Esophagus muscularis mucosa (tissue), 4 donors: ENCODE results near the gene PAAF1. TPM values are rescaled to one million over a fixed set of nuclear protein-coding genes. Genes with fewer than 3 reads are reported as not detected.

ENCODE experiments used
- DNase-seq: peaks from one replicate; pipeline ENCODE4 v3.0.0-alpha.2; 2017; ENCODE audit errors: extremely low spot score
- H3K27ac ChIP-seq, 4 donors: fragments of 200-600 bp; sonication (generic); replicated peaks in 1 of 4; 1 replicate in 3 of 4; 2 replicates in 1 of 4; pipeline ENCODE4 v1.5.1; 2016 to 2019; ENCODE audit warnings: mild to moderate bottlenecking in 1 of 4
- H3K27me3 ChIP-seq, 4 donors: fragments of 200-600 bp; sonication (generic); one replicate each; pipeline versions ENCODE4 v1.5.1 to v1.6.0; 2016 to 2019
- H3K36me3 ChIP-seq, 4 donors: fragments of 200-600 bp; sonication (generic); one replicate each; pipeline ENCODE4 v1.5.1; 2016 to 2019
- H3K4me1 ChIP-seq, 4 donors: fragments of 200-600 bp; sonication (generic); one replicate each; pipeline ENCODE4 v1.5.1; 2016 to 2019
- H3K4me3 ChIP-seq, 4 donors: fragments of 200-600 bp; sonication (generic); 1 replicate in 2 of 4; 2 replicates in 2 of 4; pipeline ENCODE4 v1.5.1; 2016 to 2019; ENCODE audit warnings: mild to moderate bottlenecking in 4 of 4, moderate library complexity in 1 of 4
- H3K9me3 ChIP-seq, 4 donors: fragments of 200-600 bp; sonication (generic); 1 replicate in 3 of 4; 2 replicates in 1 of 4; pipeline ENCODE4 v1.5.1; 2016 to 2019
- EP300 ChIP-seq: sonication (generic); formaldehyde crosslinking; IDR thresholded peaks from one replicate; pipeline ENCODE4 v1.6.1; 2017; ENCODE audit warnings: antibody characterized with exemption
- POLR2A ChIP-seq: fragments of 450-650 bp; IDR thresholded peaks from one replicate; pipeline ENCODE4 v1.6.1; 2017; ENCODE audit warnings: antibody characterized with exemption, moderate library complexity, mild to moderate bottlenecking, low read depth
- POLR2AphosphoS5 ChIP-seq, 2 donors: sonication (generic); formaldehyde crosslinking; IDR thresholded peaks; one replicate each; pipeline ENCODE4 v1.6.1; 2017; ENCODE audit warnings: antibody characterized with exemption in 2 of 2
- WGBS: methylation state at CpG from one replicate; pipeline ENCODE4 v1.1.5; 2018; 5-methylcytosine and 5-hydroxymethylcytosine counted together
- intact Hi-C: fragments of 100-400 bp; cut with DNase I; formaldehyde crosslinking; loops from one replicate; pipeline ENCODE4 v1.15.1; 2023
- total RNA-seq, 4 donors: library from RNA; depleted of rRNA; stranded (reverse); fragments of >200 nt; gene quantifications; one replicate each; pipeline versions ENCODE4 v1.1.0 to v1.2.1, GENCODE V29; 2016
- TF ChIP-seq, protein P1 (sequence below), 3 experiments: fragments of 200-600 bp in 2 of 3; fragments of 450-650 bp in 1 of 3; sonication (generic) in 2 of 3; IDR thresholded peaks; one replicate each; pipeline ENCODE4 v1.5.1; 2017 to 2019; ENCODE audit warnings: antibody characterized with exemption in 3 of 3, mild to moderate bottlenecking in 2 of 3, moderate library complexity in 1 of 3

PAAF1 gene
- total RNA-seq, 4 donors from 2014 or later, result 12.5 to 19.6 (median 18.1) TPM

DNA sequence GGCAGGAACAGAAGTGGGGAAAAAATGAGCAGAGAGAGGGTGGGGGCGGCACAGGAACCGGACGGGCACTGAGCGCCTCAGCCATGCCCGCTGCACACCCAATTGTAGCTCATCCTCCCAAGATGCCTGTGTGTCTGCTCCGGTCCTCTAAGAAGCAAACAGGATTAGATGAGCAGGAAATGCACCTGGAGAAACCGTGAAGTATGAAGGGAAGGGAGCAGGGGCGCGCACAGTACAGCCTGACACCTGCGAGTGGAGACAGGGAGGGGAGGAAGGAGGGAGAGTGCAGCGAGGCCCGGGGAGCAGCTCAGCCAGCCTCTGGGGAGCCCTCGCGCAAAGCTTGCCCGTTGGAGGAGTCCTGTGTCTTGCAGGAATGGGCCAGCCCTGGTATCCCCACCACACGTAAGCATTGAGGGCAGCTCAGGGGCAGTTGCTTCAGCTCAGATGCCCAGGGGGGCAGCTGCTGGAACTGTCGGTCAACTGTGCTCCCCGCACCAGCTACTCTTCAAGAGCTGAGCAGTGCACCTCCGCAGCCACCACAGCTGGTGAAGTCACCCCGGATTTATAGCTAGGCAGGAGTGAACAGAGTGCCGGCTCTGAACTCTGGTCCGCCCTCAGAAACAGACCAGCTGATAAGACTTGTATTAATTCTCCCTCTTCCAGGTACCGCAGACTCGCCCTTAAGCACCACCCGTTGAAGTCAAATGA lies 81.0 kb downstream of the PAAF1 start:
- H3K9me3 ChIP-seq, result no peaks in the 10 kb centered on the region
- no peak overlapping the region for H3K4me3 ChIP-seq
- WGBS, result 82% methylated on average over 20 of the region's 25 CpGs
- no peak for DNase-seq
- no peaks in the 10 kb centered on the region for H3K4me1 ChIP-seq
- intact Hi-C loops, result no loop called here
- H3K27me3 ChIP-seq, result peaks cover 0 to 18% (median 0%) of the 10 kb centered on the region in 4 donors
- H3K27ac ChIP-seq, result no peak overlapping the region
- TF ChIP-seq POLR2A (no peak), EP300 (no peak), POLR2AphosphoS5 (IDR thresholded peaks at IDR 0.05) (no peak)
- TF ChIP-seq, protein P1, sequence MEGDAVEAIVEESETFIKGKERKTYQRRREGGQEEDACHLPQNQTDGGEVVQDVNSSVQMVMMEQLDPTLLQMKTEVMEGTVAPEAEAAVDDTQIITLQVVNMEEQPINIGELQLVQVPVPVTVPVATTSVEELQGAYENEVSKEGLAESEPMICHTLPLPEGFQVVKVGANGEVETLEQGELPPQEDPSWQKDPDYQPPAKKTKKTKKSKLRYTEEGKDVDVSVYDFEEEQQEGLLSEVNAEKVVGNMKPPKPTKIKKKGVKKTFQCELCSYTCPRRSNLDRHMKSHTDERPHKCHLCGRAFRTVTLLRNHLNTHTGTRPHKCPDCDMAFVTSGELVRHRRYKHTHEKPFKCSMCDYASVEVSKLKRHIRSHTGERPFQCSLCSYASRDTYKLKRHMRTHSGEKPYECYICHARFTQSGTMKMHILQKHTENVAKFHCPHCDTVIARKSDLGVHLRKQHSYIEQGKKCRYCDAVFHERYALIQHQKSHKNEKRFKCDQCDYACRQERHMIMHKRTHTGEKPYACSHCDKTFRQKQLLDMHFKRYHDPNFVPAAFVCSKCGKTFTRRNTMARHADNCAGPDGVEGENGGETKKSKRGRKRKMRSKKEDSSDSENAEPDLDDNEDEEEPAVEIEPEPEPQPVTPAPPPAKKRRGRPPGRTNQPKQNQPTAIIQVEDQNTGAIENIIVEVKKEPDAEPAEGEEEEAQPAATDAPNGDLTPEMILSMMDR (IDR thresholded peaks at IDR 0.05), result no peak
- no peaks in the 10 kb centered on the region for H3K36me3 ChIP-seq

DNA sequence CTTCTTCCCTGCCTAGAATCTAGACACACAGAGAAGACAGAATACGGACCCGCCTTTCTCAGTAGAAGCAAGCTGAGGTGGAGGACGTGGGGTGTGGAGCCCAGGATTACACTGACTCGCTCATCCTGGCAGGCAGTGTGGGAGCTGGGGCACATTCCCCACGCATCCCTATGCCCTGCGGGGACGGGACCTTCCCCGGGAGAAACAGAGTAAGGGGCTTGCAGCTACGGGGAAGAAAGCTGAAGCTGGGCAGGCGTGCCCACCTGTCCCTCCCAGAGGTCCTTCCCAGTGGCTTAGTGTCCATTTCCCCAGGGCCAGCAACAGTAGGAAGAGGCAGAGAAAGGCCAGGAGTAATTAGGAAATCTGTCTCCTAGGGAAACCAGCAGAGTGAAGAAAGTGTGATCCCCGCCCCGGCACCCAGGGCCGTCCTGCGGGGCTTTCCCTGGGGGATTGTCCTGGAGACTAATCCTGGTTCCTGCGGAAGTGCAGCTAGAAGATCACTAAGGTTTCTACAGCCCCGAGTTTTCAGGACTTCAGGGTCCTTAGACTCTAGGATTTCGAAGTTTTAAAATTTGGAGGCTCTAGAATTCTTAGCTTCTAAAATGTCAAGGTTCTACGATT lies 81.8 kb downstream of the PAAF1 start:
- Histone ChIP-seq H3K27me3 (peaks cover 0 to 18% (median 0%) of the 10 kb centered on the region in 4 donors), H3K27ac (no peak overlapping the region), H3K9me3 (no peaks in the 10 kb centered on the region), H3K4me1 (no peaks in the 10 kb centered on the region), H3K36me3 (no peaks in the 10 kb centered on the region), H3K4me3 (no peak overlapping the region)
- DNase-seq, result no peak
- 86% methylated on average over 18 of the region's 18 CpGs for WGBS
- intact Hi-C loops, result no loop called here
- TF ChIP-seq POLR2AphosphoS5 (IDR thresholded peaks at IDR 0.05) (no peak), POLR2A (no peak), EP300 (no peak)
- TF ChIP-seq, protein P1 (IDR thresholded peaks at IDR 0.05), result no peak

DNA sequence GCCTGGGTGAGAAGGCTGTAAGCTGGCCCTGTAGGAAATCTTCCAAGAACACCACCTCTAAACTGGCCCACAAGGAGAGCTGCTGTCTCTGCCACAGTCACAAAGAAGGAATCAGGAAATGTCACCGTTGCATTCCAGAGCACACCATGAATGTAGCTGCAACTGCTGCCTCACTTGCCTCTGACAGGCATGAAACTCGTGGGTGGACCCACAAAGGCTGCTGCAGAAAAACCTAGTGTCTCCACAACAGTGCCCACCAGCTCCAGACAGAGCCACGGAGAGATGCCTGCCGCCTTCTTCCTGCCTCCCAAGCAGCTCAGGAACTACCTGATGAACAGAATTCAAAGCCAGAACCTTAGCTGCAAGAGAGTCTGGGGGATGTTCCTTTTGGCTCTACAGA lies 84.5 kb downstream of the PAAF1 start:
- peaks cover 3 to 15% (median 7%) of the 10 kb centered on the region in 4 donors for H3K4me1 ChIP-seq
- no peak for TF ChIP-seq POLR2AphosphoS5 (IDR thresholded peaks at IDR 0.05)
- no peak for TF ChIP-seq EP300
- TF ChIP-seq, protein P1 (IDR thresholded peaks at IDR 0.05), result no peak
- no peak for TF ChIP-seq POLR2A
- peaks cover 0 to 27% (median 0%) of the 10 kb centered on the region in 4 donors for H3K27me3 ChIP-seq
- H3K36me3 ChIP-seq, result no peaks in the 10 kb centered on the region
- no peak for DNase-seq
- 68% methylated on average over 4 of the region's 4 CpGs for WGBS
- intact Hi-C loops, result loop anchor here (10.0 kb wide), 2 partner anchors 63 to 113 kb away; no protein-coding TSS in a partner anchor
- no peak overlapping the region for H3K27ac ChIP-seq
- no peak overlapping the region for H3K4me3 ChIP-seq
- H3K9me3 ChIP-seq, result no peaks in the 10 kb centered on the region

DNA sequence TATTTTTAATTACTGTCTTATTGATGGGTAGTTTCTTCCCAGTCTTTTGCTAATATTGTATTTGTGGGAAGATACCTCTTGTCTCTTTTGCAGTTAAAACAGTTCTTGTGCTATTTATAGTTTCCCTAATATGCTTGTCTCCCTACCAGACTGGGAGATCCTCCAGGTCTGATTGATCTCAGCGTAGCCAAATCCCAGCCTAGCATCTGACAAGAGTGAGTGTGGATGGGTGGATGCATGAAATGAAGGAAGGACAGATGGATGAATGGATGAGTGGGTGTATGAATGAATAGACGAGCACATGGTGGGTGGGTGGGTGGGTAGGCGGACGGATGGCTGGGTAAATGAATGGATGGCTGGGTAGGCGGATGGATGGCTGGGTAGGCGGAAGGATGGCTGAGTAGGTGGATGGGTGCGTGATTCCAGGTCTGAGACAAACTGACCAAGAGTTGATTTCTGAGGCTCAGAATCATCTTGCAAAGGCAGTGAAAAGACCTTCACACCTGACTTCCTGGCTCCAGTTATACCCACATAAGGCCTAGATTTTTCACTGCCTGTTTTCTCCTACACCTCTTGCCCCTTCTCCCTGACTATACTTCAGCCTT lies 85.4 kb downstream of the PAAF1 start:
- H3K4me3 ChIP-seq, result no peak overlapping the region
- 65% methylated on average over 7 of the region's 7 CpGs for WGBS
- H3K27ac ChIP-seq, result no peak overlapping the region
- H3K9me3 ChIP-seq, result no peaks in the 10 kb centered on the region
- DNase-seq, result no peak
- no peaks in the 10 kb centered on the region for H3K36me3 ChIP-seq
- peaks cover 0 to 22% (median 0%) of the 10 kb centered on the region in 4 donors for H3K27me3 ChIP-seq
- peaks cover 3 to 15% (median 7%) of the 10 kb centered on the region in 4 donors for H3K4me1 ChIP-seq
- intact Hi-C loops, result loop anchor here (10.0 kb wide), 2 partner anchors 63 to 113 kb away; no protein-coding TSS in a partner anchor
- TF ChIP-seq, protein P1 (IDR thresholded peaks at IDR 0.05), result no peak
